ENCODE measurements around the gene IGDCC3.

Gene IGDCC3

DNA sequence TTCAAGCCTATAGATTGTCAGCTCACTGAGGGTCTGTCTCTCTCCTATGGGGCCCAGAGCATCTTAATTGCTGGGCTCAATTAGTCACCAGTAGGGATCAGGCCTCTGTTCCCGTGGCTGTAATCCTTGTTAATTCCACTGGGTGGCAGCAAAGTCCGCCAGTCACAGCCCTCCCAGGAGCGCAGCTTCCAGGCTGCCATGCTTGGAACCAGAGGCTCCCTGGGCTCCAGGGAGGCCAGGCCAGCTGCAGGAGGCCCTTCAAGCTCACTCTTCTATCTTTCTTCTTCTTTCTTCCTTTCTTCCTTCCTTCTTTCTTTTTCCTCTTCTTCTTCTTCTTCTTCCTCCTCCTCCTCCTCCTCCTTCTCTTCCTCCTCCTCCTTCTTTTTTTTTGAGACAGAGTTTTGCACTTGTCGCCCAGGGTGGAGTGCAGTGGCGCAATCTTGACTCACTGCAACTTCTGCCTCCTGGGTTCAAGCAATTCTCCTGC, 58.9 kb downstream of the IGDCC3 start:
- DNase-seq: peak; percentile 35 to 68 (median 60)

DNA sequence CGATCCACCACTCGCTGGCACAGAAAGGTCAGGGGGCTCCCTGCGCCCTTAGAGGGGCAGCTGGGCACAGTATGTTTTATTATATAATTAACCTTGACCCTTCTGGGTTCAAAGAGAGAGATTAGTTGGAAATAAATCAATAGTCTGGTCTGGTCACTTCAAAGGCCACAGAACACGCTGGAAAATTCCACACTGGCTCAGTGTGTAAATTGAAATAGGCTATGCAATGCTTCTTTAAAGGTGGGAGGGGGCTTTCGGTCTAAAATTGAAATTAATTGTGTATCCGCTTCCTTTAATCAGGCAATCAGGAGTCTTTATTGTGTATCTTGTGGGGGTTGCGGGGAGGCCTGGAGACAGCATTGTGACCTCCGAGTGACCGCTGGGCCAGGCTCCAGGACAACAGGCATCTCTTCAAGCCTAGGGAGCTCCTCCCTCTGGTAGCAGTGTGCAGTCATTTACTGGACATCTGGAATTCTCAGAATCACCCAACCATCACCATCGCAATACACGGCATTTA, 65.3 kb downstream of the IGDCC3 start:
- DNase-seq: no peak

DNA sequence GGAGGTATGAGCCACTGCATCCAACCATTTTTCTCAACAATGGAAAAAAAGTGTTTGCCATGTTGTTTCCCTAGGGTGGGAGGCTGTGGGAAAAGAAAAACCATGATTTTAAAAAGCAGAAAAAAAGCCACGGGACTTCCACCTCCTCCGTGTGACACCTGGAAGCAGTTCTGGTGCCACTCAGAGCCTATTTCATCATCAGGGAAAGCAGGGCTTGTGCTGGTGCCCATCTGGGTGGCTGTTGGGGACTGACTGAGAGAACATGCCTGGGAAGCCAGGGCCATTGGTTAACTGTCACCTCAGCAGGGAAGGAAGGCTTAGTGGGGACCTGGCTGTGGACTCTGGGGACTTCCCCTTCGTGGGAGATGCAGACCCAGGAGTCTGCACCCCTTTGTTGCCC, 66.0 kb downstream of the IGDCC3 start:
- DNase-seq: no peak

DNA sequence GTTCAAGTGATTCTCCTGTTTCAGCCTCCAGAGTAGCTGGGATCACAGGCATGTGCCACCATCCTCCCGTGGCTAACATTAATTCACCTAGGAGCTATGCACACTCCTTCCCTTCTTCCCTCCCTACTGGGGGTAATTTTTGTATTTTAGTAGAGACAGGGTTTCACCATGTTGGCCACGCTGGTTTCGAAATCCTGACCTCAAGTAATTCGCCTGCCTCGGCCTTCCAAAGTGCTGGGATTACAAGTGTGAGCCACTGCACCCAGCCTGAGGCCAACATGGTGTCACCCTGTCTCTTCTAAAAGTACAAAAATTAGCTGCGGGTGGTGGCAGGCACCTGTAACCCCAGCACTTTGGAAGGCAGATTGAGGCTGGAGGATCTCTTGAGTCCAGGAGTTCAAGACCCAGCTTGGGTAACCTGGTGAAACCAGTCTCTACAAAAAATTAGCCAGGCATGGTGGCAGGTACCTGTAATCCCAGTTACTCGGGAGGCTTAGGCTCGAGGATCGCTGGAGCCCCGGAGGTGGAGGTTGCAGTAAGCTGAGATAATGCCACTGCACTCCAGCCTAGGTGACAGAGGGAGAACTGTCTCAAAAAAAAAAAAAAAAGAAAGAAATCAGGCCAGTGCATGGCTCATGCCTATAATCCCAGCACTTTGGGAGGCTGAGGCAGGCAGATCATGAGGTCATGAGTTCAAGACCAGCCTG, 67.2 kb downstream of the IGDCC3 start:
- DNase-seq: no peak

DNA sequence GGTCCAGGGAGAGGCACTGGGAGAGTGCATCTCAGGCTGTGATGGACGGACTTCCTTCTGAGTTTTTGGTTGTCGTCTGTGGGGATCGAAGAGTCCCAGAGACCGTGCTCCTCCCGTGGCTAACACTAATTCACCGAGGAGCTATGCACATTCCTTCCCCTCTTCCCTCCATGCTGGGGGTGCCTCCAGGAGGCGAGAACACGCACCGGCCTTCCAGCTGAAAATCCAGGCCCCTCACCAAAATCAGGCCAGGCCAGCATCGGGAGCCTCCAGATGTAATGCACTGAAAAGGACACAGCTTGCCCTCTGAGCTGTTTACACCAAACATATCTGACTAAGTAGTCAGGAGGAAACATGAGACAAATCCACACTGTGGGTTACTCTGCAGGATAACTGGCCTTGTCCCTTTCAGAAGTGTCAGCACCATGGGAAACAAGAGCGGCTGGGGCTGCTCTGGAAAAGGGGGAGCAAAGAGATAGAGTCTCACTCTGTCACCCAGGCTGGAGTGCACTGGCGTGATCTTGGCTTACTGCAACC, 67.9 kb downstream of the IGDCC3 start:
- DNase-seq: no peak

DNA sequence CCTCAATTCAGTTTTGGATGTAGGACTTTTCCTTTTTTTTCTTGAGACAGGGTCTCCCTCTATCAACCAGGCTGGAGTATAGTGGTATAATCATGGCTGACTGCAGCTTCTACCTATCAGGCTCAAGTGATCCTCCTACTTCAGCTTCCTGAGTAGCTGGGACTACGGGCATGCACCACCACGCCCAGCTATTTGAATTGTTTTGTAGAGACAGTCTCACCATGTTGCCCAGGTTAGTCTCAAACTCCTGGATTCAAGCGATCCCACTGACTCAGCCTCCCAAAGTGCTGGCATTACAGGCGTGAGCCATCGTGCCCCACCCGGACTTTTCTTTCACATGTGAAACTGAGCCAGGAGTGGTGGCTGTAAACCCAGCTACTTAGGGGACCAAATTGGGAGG, 69.8 kb downstream of the IGDCC3 start:
- no peak for DNase-seq

DNA sequence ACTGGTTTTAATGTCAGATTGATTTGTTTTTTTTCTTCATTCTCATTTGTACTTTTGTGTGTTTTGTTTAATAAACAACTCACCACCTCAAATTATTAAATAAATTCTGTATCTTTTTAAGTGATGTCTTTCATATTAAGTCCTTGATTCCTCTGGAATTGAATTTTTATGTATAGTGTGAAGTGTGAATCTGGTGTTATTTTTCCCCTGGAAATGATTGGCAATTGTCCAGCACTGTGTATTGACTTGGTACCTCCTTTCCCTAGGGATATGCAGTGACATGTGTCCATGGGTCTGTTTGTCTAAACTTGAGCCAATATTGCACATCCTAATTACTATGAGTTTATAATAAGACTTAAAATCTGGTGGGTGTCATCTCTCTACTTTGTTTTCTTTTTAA, 71.3 kb downstream of the IGDCC3 start:
- DNase-seq: no peak

DNA sequence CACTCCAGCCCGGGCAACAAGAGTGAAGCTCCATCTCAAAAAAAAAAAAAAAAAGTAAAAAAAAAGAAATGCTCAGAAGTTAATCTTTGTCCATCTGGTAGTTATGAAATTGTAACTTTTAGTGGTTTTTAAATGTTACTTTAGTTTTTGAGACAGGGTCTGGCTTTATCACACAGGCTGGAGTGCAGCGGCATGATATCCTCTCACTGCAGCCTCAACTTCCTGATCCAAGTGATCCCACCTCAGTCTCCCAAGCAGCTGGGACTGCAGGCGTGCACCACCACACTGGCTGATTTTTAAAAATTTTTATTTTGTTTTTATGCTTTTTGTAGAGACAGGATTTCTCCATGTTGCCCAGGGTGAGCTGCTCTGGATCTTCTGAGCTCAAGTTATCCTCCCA, 72.0 kb downstream of the IGDCC3 start:
- DNase-seq: no peak

DNA sequence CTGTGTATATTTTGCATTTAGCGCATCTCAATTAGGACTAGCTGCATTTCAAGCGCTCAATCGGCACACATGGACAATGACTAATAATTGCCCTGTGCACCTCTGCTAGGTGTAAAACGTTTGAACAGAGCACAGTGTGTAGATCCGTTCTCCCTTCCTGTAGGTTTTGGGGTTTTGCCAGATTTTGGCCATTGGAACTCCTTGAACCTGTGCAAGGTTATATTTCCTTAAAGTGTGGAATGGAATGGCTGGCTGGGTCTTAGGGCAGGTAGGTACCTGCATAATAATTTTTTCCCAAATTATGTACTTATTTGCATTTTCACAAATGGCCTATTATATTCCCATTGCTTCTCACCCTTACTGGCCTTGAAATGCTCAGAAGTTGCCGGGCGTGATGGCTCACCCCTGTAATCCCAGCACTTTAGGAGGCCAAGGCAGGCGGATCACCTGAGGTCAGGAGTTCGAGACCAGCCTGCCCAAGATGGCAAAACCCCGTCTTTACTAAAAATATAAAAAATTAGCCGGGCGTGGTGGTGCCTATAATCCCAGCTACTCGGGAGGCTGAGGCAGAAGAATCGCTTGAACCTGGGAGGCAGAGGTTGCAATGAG, 72.5 kb downstream of the IGDCC3 start:
- DNase-seq: no peak

DNA sequence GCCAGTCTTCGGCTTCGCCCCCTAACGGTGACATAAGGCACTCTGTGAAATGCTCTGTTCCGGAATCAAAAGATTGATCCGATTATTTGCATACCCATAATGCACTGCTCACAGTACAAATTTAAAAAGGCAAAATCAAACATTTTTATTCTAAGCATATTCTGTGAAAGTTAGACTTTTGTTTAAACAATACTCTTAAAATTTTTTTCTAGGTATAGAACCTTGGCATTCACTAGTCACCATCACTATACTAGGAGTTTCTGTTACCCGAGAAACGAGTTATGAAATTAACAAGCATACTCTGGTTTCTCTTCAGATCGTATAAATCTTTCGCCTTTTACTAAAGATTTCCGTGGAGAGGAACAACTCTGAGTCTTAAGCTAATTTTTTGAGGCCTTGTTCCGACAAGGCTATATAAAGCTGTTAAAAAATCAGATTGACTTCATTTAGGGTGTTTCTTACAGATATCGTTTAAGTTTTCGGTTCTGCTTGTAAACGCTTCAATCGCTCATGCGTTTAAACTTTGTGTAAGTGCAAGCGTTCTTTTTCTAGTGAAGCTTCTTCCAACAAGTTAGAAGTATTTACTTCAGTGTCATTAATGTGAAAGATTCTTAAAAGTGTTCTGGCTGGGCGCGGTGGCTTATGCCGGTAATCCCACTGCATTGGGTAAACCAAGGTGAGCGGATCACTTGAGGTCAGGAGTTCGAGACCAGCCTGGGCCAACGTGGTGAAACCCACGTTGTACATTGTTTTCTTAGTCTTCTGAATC, 73.2 kb downstream of the IGDCC3 start, which contains the start of gene RNU5B-1:
Gene RNU5B-1, plus strand, starts transcription at position 297 of the 769 bp plus-strand sequence.
- DNase-seq: peak; percentile 48 to 93 (median 65)

DNA sequence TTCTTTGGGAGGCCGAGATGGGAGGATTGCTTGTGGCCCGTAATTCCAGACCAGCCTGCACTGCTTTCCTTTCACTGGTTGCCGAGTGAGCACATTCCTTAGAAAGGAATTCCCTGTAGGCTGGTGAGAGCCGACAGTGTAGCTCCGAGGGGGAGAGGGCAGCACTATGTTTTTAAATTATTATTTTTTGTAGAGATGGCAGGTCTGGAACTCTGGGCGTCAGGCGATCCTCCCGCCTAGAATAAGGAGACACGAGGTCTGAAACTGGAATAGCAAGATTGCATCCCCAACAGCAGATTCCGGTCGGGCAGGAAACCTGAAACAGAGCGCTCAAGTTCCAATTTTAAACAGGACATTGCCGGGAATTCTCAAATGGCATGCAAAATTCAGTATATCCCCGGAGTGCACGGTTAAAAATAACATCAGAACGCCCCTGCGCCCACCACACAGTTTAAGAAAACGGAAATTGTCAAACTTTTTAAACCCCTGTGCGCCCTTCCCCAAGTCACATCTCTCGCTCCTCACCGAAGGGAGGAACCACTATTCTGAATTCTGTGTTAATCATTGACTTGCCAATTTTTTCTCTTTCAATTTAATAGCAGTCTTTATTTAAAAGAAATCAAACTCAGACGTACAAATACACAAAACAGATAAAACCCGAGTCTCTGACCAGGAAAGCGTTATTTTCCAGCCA, 74.0 kb downstream of the IGDCC3 start:
- DNase-seq: no peak

DNA sequence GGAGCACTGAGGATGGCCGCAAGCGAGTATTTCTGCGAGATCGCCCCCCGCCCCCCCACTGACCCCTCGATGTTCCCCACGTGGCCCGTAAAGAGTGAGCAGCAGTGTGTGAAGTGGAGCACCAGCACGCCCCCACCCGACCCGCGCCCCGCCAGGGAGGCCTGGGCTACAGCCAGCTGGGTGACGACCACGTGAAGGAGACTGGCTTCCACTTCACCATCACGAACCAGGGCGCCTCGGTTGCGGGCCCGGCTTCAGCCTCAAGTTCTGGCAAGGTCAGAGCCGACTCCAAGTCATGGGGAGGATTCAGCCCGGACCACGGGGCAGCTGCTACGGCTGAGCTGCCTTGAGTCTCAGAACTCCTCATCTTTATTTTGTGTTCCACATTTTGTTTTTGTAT, 75.7 kb downstream of the IGDCC3 start:
- DNase-seq: no peak

DNA sequence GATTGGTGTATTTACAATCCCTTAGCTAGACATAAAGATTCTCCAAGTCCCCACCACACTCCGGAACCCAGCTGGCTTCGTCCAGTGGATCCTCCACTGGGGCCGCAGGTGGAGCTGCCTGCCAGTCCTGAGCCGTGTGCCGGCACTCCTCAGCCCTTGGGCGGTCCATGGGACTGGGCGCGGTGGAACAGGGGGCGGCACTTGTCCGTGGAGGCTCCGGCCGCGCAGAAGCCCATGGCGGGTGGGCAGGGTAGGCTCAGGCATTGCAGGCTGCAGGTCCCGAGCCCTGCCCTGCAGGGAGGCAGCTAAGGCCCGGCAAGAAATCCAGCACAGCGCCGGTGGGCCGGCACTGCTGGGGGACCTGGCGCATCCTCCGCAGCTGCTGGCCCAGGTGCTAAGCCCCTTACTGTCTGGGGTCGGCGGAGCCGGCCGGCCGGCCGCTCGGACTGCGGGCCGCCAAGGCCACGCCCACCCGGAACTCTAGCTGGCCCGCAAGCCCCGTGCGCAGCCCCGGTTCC, 76.8 kb downstream of the IGDCC3 start:
- DNase-seq: no peak

DNA sequence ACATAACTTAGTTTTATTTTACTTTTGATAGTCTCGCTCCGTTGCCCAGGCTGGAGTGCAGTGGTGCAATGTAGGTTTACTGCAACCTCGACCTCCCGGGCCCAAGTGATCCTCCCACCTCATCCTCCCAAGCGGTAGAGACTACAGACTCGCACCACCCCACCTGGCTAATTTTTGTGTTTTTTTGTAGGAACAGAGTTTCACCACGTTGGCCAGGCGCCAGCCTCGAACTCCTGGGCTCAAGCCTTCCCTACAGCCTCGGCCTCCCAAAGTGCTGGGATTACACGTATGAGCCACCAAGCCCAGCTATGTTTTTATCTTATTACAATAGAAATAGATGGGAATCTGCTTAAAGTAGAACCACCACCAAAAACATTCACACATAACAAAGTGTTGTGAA, 79.1 kb downstream of the IGDCC3 start:
- no peak for DNase-seq

DNA sequence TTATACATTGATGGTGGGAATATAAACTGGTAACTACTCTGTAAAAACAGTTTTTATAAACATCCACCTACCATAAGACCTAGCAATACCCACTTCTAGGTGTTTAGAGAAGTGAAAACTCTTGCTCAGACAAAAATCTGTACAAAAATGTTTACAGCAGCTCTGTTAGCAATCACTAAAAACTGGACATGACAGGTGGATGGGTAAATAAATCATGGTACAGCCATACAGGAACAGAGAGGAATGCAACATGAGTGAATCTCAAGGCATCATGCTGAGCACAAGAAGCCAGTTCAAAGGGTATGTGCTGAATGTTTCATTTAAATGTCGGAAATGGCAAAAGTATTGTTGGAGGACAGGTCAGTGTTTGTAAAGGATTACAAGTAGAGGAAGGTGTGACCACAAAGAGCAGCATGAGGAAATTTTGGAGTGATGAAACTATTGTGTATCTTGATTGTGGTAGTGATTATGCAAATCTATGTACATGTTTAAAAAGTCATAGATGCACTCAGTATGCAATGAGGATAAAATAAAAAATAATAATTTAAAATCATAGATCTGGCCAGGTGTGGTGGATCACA, 84.8 kb downstream of the IGDCC3 start:
- no peak for DNase-seq

DNA sequence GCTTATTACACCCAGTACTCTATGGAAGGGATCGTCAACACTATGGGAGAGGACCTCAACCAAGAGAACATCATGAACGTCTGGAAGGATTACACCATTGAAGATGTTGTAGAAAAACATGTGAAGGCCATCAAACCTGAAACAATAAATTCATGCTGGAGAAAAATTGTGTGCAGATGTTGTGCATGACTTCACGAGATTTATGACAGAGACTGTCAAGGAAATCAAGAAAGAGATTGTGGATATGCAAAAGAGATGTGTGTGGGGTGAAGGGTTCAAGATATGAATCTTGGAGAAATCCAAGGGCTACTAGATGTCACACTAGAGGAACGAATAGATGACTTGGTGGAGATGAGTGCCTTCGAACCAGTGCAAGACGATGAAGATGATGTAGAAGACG, 87.6 kb downstream of the IGDCC3 start:
- no peak for DNase-seq

DNA sequence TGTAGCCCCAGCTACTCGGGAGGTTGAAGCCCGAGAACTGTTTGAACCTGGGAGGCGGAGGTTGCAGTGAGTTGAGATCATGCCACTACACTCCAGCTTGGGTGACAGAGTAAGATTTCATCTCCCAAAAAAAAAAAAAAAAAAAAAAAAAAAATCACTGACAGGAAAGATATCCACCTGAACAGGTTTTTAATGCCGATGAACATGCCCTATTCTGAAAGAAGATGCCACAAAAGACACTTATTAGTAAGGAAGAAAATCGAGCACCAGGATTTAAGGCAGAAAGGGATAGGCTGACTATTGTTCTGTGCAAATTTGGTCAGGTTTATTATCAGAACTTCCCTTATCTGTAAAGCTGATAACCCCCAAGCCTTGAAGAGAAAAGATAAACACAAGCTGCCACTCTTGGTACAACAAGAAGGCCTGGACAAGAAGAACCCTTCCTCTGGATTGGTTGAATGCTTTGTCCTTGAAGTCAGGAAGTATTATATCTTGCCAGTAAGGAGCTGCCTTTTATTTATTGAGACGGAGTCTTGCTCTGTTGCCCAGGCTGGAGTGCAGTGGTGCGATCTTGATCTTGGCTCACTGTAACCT, 88.4 kb downstream of the IGDCC3 start:
- no peak for DNase-seq

DNA sequence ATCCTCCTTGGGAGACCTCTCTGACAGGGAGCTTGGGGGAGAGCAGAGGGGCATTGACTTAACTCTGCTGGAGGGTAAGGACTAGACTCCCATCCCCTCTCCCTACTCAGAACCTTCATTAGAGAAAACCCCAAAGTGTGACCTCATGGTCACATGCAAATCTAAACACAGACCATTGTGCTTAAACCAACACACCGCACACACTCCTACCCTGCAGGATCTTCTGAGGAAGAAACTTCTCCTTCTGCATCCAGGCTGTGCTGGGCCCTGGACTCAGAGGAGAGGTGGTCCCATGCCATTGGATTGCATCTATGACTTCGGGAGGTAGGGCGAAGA, 90.3 kb downstream of the IGDCC3 start:
- DNase-seq: no peak

DNA sequence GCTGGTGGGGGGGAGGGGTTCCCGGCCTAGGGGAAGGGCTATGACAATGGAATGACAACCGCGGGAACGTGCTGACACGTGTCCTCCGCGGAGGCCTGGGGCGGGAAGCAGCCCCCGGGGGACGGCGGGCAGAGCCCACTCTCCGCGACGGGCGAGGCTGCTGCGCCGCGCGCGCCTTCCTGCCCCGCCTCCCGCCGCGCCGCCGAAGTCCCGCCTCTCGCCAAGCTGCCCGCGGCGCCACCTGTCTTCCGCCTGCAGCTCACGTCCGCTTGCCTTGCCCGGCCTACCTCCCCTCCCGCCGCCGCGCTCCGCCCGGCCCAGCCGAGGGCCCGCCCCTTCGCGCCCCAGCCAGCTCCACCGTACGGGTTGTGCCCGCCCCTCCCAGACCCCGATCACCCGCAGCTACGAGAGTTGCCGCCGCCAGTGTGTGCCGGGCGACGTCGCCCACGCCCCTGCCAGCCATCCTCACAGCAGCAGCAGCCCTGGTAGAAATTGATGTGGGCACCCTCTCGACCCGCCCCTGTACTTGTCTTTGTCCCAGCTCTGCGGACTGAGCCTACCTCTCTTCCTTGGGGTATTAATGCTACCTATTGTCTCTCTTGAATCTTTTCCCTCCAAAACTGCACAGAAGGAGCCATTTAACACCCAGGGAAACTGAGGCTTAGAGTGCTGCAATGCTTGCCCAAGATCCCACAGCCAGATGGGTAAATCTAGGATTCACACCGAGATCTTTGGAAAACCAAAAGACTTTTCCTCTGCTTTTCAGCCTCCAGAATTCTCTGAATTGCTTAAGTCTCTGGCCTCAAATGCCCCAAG, 90.9 kb downstream of the IGDCC3 start, which contains the start of gene PARP16:
Gene PARP16, minus strand, starts transcription at position 180 of the 816 bp plus-strand sequence. CDS start 457 bp downstream, outside the sequence.
- DNase-seq: peak; percentile 87 to 93 (median 89)

DNA sequence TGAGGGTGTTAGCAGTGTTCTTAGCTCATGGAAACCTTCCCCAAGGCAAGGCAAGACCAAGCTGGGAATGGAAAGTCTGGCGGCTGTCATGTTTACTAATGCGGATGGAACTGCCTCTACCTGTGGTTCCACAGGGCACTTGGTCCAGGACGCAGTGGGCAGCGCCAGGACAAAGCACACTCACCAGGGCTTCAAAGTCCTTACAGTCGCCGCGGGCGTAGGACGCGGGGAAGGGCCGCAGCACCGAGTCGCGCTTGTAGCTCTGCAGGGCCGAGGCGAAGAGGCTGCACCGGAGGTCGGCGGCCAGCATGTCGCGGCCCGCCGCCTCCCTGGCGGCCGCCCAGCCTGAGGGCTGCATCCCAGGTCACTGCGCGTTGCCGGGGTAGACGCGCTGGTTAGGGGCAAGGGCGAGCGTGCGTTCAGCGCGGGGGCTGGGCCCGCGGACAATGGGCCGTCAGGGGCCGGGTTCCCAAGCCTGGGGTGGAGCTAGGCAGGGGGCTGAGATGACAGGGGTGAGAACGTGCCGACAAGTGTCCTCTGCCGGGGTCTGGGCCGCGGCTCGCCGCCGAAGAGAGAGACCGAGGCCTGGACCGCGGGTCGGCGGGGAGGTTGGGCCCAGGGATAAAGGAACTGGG, 91.6 kb downstream of the IGDCC3 start:
- peak in 1 of 5 donors; percentile 29 for DNase-seq

Measured in T-helper 1 cell (primary cell).